Medulla oblongata (tissue), 1 donor: ENCODE data around the gene TMEM120A.

Source experiments
- DNase-seq: peaks from one replicate; pipeline ENCODE4 v3.0.0-alpha.2; 2015; ENCODE audit errors: extremely low spot score

Gene TMEM120A

GRCh38 chr7:75995996-75996395 is 1.6 kb upstream of the TMEM120A start:
- DNase-seq = no peak

GRCh38 chr7:75995052-75995471 is 667 bp upstream of the TMEM120A start:
- peak; percentile 21 for DNase-seq

DNA sequence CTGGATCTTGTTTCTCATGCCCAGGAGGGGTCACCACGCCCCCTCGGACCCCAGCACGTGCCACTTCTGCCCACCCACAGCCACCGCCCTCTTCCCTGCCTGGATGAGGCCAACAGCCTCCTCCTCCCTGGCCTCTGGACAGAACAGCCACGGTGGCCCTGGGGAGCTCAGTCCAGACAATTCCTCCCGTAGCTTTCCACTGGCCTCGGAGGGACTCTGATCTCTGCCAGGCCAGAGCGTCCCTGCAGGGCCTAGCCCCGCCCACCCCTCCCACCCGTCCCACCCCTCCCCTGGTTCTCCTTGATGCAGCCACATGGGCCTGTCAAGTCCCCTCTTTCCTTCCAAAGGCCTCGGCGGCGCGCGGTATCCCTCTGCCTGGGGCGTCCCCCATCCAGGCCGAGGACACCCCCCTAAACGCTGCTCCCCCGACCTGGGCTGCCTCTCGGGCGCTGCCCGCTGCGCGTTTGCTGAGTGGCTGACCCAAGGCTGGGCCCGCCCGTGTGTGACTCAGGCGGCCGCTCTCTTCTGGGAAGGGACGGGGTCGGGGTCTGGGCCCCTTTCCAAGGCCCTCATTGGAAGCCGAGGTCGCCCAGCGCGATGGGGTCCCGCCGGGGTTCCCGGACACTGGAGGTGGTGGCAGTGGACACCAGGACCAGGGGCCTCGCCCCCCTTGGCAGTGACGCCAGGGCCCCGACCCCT is 557 bp downstream of the TMEM120A start:
- DNase-seq = peak; percentile 65

DNA sequence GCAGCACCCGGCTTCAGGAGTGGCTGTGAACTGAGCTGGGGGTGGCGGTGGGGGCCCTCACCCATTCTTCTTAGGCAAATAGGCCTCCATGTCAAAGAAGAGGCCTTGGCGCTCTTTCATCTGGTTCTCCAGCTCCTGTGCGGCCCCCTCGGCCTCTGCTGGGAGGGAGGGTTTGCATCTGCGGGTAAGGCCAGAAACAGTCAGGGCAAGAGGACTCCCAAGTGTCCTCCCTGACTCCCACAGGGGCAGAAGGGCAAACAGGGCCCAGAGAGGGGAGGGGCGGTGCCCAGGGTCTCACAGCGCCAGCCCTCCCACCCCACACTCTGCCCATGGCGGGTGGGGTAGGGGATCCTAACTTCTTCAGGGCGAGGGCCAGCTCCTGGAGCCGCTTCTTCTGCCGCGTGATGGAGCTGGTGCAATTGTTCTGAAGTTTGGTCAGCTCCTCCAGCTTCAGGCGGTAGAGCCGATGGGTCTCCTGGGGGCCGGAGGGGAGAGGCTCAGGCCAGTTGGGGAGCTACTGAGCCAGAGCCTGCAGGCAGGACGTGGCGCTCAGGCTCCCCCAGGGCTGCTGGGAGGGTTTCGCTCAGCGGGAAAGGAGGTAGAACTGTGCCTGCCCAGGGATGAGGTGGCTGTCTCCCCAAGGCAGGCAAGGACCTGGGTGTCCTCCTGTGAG is 2.2 kb downstream of the TMEM120A start:
- no peak for DNase-seq

DNA sequence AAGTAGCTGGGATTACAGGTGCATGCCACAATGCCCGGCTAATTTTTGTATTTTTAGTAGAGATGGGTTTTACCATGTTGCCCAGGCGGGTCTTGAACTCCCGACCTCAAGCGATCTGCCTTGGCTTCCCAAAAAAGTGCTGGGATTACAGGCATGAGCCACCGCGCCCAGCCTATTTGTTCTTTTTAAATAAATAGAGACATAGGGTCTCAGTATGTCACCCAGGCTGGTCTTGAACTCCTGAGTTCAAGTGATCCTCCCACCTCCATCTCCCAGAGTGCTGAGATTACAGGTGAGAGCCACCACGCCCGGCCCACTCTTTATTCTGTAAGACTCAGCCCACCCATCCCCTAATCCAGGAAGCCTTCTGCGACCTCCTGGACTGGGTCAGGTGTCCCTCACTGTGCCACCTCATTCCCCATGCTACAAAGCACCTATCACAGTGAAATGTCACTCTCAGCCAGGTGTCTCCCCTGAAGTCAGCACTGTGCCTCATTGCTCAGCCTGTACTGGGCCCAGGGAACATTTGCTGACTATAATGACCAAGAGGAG is 2.8 kb downstream of the TMEM120A start:
- DNase-seq = no peak

DNA sequence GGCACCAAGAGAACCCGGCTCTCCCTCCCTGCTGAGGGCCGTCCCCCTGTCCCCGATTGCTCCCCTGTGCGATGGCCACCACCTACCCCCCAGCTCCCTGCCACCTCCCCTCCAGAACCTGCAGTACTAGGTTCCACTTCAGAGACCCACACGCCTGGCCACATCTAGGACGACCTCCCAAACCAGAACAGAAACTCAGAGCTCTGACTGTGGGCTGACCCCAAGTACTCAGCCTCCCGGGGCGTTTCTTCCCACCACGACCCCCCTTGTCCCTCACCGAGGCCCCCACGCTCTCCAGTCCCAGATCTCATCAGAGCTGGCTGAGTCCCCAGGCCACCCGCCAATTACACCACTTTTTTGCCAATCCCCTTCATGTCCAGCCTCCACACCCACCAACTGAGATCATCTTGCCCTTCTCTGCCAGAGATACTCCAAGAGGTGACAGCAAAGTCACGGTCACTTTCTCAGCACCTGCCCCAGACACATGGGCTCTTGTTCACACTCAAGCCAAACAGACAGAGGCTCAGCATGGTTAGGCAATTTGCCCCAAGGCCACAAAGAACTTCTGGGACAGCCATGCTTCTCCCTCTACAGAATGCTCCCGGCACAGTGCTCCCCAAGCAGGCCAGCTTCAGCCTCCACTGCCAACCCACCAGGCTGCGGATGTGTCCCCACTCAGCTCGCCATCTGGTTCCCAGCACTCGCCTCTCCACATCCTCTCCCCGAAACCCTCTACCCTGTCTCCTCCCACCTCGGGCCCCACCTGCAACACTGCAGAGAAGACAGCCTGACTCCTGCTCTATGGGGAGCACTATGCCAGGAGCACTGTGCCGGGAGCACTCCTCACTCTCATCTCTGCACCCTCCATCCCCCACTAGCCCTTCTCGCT is 4.7 kb downstream of the TMEM120A start:
- no peak for DNase-seq

- no peak for DNase-seq
These were observed 5.6 kb downstream of the TMEM120A start for GRCh38 chr7:75988568-75989499.

DNA sequence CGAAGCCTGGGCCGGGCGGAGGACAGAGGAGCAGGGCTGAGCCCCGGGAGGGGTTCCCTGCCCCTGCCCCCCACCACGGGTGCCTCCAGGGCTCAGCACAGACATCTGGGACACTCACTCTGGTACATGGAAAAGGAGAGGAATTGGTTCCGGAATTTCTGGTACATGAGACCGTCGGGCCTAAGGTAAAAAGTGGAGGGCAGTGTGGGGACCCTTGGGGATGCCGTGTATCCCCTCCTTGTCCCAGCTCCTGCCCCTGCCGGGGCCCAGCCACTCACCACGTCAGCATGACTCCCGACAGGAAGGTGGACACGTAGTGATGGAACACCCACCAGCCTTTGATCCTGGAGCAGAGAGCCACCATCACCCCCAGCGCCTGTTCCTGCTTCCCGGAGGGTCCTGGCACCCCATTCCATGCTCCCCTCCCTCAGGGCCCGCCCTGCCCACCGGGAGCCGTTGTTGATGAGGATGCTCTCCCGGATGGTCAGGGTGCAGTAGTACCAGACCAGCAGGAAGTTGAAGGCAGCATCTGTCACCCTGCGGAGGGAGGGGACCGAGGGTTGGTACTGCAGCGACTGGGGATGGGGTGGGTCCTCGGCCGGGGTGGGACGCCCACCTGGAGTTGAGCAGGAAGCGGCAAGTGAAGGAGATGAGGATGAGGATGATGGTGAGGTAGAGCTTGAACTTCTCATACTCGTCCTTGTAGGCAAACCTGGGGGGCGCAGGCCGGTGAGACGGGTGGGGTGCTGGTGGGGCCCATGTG is 6.4 kb downstream of the TMEM120A start:
- no peak for DNase-seq

DNA sequence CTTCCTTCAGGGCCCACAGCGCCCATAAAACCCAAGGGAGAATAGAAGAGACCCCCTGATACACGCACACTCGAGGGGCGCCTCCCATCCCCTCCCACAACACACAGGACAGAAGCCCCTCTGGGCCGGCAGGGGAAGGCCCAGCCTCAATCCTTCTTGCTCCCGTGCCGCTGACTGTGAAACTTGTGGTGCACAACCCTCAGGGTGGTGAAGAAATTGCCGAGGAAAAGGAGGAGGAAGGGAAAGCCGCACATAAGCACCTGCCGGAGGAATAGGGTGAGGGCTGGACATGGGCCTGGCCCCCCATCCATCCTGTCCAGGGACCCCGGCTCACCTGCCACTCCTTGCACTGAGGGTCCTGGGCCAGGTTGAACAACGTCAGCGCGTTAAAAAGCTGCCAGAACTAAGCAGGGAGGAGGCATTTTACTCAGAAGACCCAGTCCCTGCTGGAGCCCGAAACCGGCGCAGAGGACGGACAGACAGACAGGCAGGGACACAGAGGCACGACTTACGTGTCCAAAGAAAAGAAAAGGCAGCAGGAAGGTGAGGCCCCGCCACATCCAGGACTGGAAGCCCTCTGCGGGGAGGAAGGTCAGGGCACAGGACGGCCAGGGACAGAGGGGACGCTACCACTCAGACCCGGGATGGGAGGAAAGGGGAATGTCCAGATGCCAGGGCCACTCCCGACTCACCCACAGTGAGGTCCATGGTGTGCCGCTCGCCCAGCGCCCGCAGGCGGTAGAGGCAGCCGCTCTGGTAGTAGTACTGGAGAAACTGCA is 7.2 kb downstream of the TMEM120A start:
- DNase-seq = no peak

GRCh38 chr7:75986147-75986781 is 8.1 kb downstream of the TMEM120A start:
- DNase-seq = no peak

- no peak for DNase-seq
These were observed 8.8 kb downstream of the TMEM120A start for GRCh38 chr7:75985518-75986146.

GRCh38 chr7:75985009-75985517 is 9.3 kb downstream of the TMEM120A start:
- no peak for DNase-seq

DNA sequence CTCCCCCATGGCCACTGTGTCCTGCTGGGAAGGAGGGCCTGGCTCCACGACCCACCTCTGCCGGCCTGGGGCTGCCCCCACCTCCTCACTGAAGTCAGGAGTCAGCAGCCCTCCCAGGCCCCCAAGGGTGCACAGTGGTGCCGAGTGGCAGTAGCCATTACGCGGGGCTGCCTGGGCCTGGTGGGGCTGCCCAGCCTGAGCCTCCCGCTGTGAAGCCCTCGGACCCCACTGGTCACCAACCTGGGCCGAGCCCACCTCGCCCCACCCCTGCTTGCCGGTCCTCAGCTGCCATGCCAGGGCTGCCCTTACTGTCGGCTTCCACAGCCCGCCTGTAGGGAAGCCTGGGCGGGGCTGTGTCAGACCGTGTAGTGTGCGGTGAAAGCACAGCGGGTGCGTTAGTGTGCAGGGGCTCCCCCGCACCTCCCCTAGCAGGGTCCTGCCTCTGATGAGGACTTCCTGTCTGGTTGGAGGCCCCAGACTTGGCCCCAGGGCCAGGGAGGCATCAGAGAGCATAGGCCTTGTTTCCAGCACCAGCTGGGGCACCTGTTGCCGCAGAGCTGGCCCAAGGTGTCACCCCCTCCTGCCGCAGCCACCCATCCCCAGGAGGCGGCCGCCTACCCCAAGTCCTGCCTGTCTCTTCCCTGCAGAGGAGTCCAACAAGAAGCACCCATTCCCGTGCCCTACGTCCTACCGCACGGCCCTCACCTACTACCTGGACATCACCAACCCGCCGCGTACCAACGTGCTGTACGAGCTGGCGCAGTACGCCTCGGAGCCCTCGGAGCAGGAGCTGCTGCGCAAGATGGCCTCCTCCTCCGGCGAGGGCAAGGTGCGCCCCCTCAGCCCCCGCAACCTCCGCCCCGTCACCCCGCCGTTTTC is 10.0 kb downstream of the TMEM120A start:
- no peak for DNase-seq

GRCh38 chr7:75983471-75984129 is 10.8 kb downstream of the TMEM120A start:
- DNase-seq = no peak

DNA sequence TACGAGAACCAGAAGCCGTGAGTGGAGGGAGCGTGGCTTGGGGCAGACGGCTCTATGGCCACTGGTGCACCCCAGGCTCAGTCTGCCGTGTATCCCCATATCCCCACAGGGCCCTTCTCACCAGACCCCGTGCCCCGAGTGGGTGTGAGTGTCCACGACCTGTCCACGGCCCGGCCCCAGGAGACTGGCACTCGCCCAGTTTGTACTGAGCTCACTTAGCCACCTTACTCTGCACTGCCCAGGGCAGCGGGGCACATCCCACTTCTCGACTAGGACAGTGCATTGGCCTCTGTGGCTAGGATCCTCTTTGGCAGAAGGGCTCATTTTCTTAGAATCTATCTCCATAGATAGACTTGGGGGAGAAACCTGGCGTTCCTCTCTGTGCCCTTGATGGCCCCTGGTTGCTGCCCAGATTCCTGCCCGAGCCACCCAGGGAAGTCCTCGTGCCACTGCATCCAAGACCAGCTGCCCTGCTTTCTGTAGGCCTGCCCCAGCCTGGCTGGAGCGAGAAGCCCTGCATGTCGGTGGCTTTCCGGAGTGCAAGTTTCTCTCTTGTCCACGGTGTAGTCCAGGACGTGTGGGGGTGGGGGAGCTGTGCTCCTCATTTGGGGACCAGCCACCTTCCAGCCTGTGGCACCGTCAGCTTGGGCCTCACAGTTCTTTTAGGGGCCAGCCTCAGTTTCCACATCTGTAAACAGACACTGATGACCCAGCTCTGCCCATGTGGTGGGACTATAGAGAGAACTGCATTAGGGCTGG is 11.9 kb downstream of the TMEM120A start:
- DNase-seq = no peak
